ENCODE data around the gene CD63.
A peak's percentile ranks its signal among the peaks of the same experiment; 100 is the strongest.
"Not testable (repeated sequence)": the region's sequence is repeated elsewhere in the genome, so short reads cannot be mapped to it uniquely, and the experiment has no call there.

Gene CD63

DNA sequence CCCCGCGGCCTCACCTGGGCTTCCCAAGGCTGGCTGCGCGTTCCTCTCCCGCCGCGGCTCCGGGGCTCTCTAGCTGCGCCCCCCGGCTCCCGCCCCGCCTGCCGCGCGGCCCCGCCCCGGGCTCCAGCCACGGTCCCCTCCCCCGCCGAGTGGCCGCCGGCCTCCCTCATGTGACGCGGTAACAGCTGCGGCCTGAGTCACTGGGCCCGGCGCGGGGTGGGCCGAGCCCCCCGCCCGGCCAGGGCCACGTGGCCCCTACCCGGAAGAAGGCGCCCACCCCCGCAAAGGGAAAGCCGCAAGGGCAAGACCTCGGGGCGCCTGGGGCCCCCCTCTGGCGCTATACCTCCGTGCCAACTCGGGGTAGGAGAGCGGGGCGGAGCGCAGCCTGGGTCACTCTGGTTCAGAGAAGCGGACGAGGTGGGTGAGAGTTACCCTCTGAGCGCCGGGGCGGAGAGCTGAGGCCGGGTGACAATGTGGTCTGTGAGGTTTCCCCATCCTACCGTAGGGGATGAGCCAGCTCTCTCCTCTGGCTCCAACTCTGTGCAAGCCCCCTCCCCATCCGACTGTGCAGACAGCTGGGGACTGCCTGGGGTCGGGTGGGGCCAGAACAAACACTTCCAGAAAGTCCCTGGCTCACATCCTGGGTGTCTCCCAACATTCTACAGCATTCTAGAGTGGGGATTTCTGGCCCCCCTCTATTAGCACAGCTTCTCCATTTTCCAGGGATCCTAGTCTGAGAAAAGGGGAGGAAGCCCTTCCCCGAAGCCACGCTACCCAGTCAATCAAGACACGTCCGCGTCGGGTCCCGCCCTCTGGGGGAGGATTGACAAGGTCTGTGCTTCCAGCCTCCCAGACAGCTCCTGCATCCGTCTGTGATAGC, at the start of gene CD63:
CD63 (minus strand) TSS at position 71 of the 880 bp plus-strand sequence. CDS start 668 bp downstream, outside the sequence.
- Histone ChIP-seq H3K4me1 (ENCODE audit: control insufficient read depth, insufficient read depth, low read length) (peaks cover 19% of the 10 kb centered on the region), H3K27ac (ENCODE audit: low read depth, low read length) (peak within 1 kb of the TSS; percentile 97), H3K4me3 (ENCODE audit: low read depth, low read length) (peak within 1 kb of the TSS; percentile 94), H3K36me3 (ENCODE audit: control insufficient read depth, insufficient read depth, low read length) (peaks cover 29% of the 10 kb centered on the region), H3K9ac (ENCODE audit: low read depth, low read length) (peak within 1 kb of the TSS; percentile 81), H3K9me3 (ENCODE audit: control insufficient read depth, insufficient read depth, low read length) (no peaks in the 10 kb centered on the region), H3K27me3 (ENCODE audit: control insufficient read depth, insufficient read depth, low read length) (no peaks in the 10 kb centered on the region)

DNA sequence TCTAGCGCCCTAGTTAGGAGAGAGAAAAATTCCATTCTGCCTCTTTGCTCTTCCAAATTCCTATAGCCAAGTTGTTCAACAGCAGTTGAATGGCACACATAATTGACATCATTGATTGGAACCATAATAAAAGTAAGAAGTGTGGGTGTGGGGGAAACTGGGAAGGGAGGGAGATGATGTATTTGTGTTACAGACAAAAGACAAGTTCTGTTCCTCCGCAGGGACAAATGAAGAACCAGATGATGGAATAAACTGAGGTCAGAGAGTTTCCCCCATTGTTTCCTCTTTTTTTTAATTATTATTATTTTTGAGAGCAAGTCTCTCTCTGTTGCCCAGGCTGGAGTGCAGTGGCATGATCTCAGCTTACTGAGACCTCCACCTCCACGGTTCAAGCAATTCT, 49.0 kb upstream of the CD63 start:
- Histone ChIP-seq H3K36me3 (ENCODE audit: control insufficient read depth, insufficient read depth, low read length) (peaks cover 70% of the 10 kb centered on the region), H3K27ac (ENCODE audit: low read depth, low read length) (no peak overlapping the region), H3K9ac (ENCODE audit: low read depth, low read length) (no peak overlapping the region), H3K4me3 (ENCODE audit: low read depth, low read length) (no peak overlapping the region), H3K27me3 (ENCODE audit: control insufficient read depth, insufficient read depth, low read length) (no peaks in the 10 kb centered on the region), H3K9me3 (ENCODE audit: control insufficient read depth, insufficient read depth, low read length) (no peaks in the 10 kb centered on the region), H3K4me1 (ENCODE audit: control insufficient read depth, insufficient read depth, low read length) (no peaks in the 10 kb centered on the region)

- H3K9me3 ChIP-seq (ENCODE audit: control insufficient read depth, insufficient read depth, low read length) = no peaks in the 10 kb centered on the region
- peaks cover 47% of the 10 kb centered on the region for H3K36me3 ChIP-seq (ENCODE audit: control insufficient read depth, insufficient read depth, low read length)
- no peaks in the 10 kb centered on the region for H3K27me3 ChIP-seq (ENCODE audit: control insufficient read depth, insufficient read depth, low read length)
- H3K27ac ChIP-seq (ENCODE audit: low read depth, low read length) = no peak overlapping the region
- no peak overlapping the region for H3K9ac ChIP-seq (ENCODE audit: low read depth, low read length)
- no peaks in the 10 kb centered on the region for H3K4me1 ChIP-seq (ENCODE audit: control insufficient read depth, insufficient read depth, low read length)
- no peak overlapping the region for H3K4me3 ChIP-seq (ENCODE audit: low read depth, low read length)
These were observed 42.9 kb upstream of the CD63 start for GRCh38 chr12:55771736-55772135.

- peaks cover 55% of the 10 kb centered on the region for H3K36me3 ChIP-seq (ENCODE audit: control insufficient read depth, insufficient read depth, low read length)
- no peak overlapping the region for H3K27ac ChIP-seq (ENCODE audit: low read depth, low read length)
These were observed 38.3 kb upstream of the CD63 start for GRCh38 chr12:55767156-55767555.

GRCh38 chr12:55765736-55766290, 37.0 kb upstream of the CD63 start:
- H3K9ac ChIP-seq (ENCODE audit: low read depth, low read length) = no peak overlapping the region
- no peak overlapping the region for H3K27ac ChIP-seq (ENCODE audit: low read depth, low read length)
- no peaks in the 10 kb centered on the region for H3K4me1 ChIP-seq (ENCODE audit: control insufficient read depth, insufficient read depth, low read length)
- no peaks in the 10 kb centered on the region for H3K27me3 ChIP-seq (ENCODE audit: control insufficient read depth, insufficient read depth, low read length)
- peaks cover 58% of the 10 kb centered on the region for H3K36me3 ChIP-seq (ENCODE audit: control insufficient read depth, insufficient read depth, low read length)
- H3K4me3 ChIP-seq (ENCODE audit: low read depth, low read length) = no peak overlapping the region
- H3K9me3 ChIP-seq (ENCODE audit: control insufficient read depth, insufficient read depth, low read length) = no peaks in the 10 kb centered on the region

More at GRCh38 chr12:55767156-55767555, 38.3 kb upstream of the CD63 start:
- Histone ChIP-seq H3K4me3 (ENCODE audit: low read depth, low read length) (no peak overlapping the region), H3K9ac (ENCODE audit: low read depth, low read length) (no peak overlapping the region), H3K9me3 (ENCODE audit: control insufficient read depth, insufficient read depth, low read length) (no peaks in the 10 kb centered on the region), H3K4me1 (ENCODE audit: control insufficient read depth, insufficient read depth, low read length) (no peaks in the 10 kb centered on the region), H3K27me3 (ENCODE audit: control insufficient read depth, insufficient read depth, low read length) (no peaks in the 10 kb centered on the region)

DNA sequence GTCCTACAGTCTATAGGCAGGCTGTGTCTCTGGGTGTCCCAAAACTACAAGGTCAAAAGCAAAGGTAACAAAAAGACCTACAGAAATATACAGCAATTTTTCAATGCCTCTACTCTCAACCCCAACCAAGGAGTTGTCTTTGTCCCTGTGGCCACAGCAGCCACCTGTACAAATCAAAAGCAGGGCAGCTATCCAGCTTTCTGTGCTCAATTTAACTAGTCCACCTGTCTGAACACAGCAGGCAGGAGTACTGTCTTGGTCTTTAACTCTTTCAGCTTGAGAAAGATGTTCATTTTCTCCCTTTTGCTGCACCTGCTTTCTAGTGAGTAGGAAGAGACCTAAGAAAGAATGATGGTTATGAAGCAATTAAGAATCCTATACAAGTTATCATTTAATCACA, 33.8 kb upstream of the CD63 start:
- Histone ChIP-seq H3K4me1 (ENCODE audit: control insufficient read depth, insufficient read depth, low read length) (no peaks in the 10 kb centered on the region), H3K9me3 (ENCODE audit: control insufficient read depth, insufficient read depth, low read length) (no peaks in the 10 kb centered on the region), H3K4me3 (ENCODE audit: low read depth, low read length) (no peak overlapping the region), H3K36me3 (ENCODE audit: control insufficient read depth, insufficient read depth, low read length) (peaks cover 71% of the 10 kb centered on the region), H3K27ac (ENCODE audit: low read depth, low read length) (no peak overlapping the region), H3K9ac (ENCODE audit: low read depth, low read length) (no peak overlapping the region), H3K27me3 (ENCODE audit: control insufficient read depth, insufficient read depth, low read length) (no peaks in the 10 kb centered on the region)

- Histone ChIP-seq H3K4me3 (ENCODE audit: low read depth, low read length) (no peak overlapping the region), H3K36me3 (ENCODE audit: control insufficient read depth, insufficient read depth, low read length) (peaks cover 79% of the 10 kb centered on the region), H3K9ac (ENCODE audit: low read depth, low read length) (no peak overlapping the region), H3K27ac (ENCODE audit: low read depth, low read length) (no peak overlapping the region), H3K9me3 (ENCODE audit: control insufficient read depth, insufficient read depth, low read length) (no peaks in the 10 kb centered on the region), H3K27me3 (ENCODE audit: control insufficient read depth, insufficient read depth, low read length) (no peaks in the 10 kb centered on the region), H3K4me1 (ENCODE audit: control insufficient read depth, insufficient read depth, low read length) (peaks cover 4% of the 10 kb centered on the region; the same call in 1 of the 2 replicates)
These were observed 31.9 kb upstream of the CD63 start for GRCh38 chr12:55760663-55761062.

DNA sequence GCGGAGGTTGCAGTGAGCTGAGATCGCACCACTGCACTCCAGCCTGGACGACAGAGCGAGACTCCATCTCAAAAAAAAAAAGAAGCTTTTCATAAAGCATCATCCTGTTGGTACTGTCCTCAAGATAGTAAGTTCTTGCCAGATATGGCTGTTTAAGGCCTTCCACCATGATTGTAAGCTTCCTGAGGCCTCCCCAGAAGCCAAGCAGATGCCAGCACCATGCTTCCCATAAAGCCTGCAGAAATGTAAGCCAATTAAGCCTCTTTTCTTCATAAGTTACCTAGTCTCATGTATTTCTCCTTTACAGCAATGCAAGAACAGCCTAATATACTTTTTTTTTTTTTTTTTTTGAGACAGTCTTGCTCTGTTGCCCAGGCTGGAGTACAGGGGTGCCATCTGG, 29.8 kb upstream of the CD63 start:
- H3K9ac ChIP-seq (ENCODE audit: low read depth, low read length); H3K9me3 ChIP-seq (ENCODE audit: control insufficient read depth, insufficient read depth, low read length); H3K27me3 ChIP-seq (ENCODE audit: control insufficient read depth, insufficient read depth, low read length); H3K4me3 ChIP-seq (ENCODE audit: low read depth, low read length); H3K27ac ChIP-seq (ENCODE audit: low read depth, low read length): not testable (repeated sequence)
- Histone ChIP-seq H3K4me1 (ENCODE audit: control insufficient read depth, insufficient read depth, low read length) (peaks cover 10% of the 10 kb centered on the region; the same call in 1 of the 2 replicates), H3K36me3 (ENCODE audit: control insufficient read depth, insufficient read depth, low read length) (peaks cover 83% of the 10 kb centered on the region)

DNA sequence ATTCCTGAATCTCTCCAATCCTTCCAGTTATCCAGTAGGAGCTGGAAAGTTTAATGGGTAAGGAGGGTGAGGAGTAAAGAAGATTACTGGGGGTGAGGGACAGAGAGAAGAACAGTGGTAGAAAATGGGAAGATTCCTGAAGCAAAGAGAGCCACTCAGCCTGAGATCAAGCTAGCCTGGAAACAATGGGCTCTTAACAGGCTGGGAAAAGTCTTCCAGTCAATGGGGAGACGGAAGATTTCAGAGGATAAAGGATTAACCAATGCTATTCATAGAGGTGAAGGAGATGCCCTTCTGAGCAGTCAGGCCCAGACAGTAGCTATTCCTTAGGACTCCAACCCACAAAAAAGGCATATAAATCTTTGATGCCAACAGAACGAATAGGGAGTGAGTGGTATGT, 28.9 kb upstream of the CD63 start:
- Histone ChIP-seq H3K9me3 (ENCODE audit: control insufficient read depth, insufficient read depth, low read length) (no peaks in the 10 kb centered on the region), H3K27me3 (ENCODE audit: control insufficient read depth, insufficient read depth, low read length) (no peaks in the 10 kb centered on the region), H3K4me3 (ENCODE audit: low read depth, low read length) (no peak overlapping the region), H3K27ac (ENCODE audit: low read depth, low read length) (peak overlapping the region; percentile 21), H3K9ac (ENCODE audit: low read depth, low read length) (0 out of 2 replicates have a peak overlapping the region, but pooled peaks have one; percentile 11), H3K36me3 (ENCODE audit: control insufficient read depth, insufficient read depth, low read length) (peaks cover 81% of the 10 kb centered on the region), H3K4me1 (ENCODE audit: control insufficient read depth, insufficient read depth, low read length) (peaks cover 10% of the 10 kb centered on the region; the same call in 1 of the 2 replicates)

DNA sequence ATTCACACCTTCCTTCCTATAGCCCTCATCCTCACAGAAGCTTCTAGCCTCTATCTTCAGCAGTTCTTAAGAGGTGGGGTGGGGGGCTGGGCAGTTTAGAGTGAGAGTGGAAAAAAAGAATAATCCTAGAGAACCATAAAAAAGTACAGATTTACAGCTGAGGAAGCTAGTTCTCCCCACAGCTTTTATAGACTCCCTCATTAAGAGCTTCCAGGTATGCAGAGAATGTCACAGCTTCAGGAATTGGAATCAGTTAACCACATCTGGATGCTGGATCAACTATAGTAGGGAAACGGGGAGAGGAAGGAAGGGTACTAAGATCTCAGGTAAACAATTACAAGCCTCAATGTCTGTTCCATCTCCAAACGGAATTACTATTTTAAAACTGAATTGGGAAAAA, 26.4 kb upstream of the CD63 start:
- Histone ChIP-seq H3K36me3 (ENCODE audit: control insufficient read depth, insufficient read depth, low read length) (peaks cover 84% of the 10 kb centered on the region), H3K9ac (ENCODE audit: low read depth, low read length) (no peak overlapping the region), H3K4me1 (ENCODE audit: control insufficient read depth, insufficient read depth, low read length) (peaks cover 15% of the 10 kb centered on the region; the same call in 1 of the 2 replicates), H3K27ac (ENCODE audit: low read depth, low read length) (no peak overlapping the region), H3K4me3 (ENCODE audit: low read depth, low read length) (no peak overlapping the region), H3K27me3 (ENCODE audit: control insufficient read depth, insufficient read depth, low read length) (no peaks in the 10 kb centered on the region), H3K9me3 (ENCODE audit: control insufficient read depth, insufficient read depth, low read length) (no peaks in the 10 kb centered on the region)

All from HUES48 (cell line).